ENCODE data around the gene ASRGL1. TPM values are rescaled to one million over a fixed set of nuclear protein-coding genes. Genes with fewer than 3 reads are reported as not detected.

The ASRGL1 gene
- total RNA-seq, 2 donors from 2014 or later = 0.74 to 7.0 TPM

DNA sequence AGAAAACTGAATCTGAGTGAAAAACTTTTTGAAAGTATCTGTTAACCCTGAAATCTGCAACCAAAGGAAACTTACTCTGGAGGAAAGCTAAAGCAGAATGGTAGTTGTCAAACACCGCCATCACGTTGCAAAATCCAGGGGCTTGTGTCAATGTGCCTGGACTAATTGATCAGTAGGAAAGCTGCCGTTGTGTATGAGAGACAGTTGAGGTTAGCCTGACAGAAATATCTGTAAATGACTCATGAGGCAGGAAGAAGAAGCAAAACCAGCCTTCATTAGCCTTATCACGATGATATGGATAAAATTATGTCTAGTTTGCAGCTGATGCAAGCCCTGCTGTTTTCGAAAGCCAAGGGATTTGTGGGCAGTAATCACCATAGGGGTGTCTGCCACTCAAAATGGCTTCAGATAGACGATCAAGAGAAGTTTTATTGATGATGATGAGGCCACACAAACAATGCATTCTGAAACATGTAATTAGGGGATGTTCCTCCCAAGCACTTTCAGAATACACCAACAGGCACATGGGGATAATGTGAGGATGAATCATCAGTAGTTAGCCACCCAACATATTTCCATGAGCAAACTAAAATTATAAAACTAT lies 90.5 kb downstream of the ASRGL1 start:
- no peaks in the 10 kb centered on the region for H3K36me3 ChIP-seq
- H3K4me1 ChIP-seq = peaks cover 0 to 11% of the 10 kb centered on the region in 2 donors
- no peak overlapping the region for H3K4me3 ChIP-seq
- H3K27ac ChIP-seq = no peak overlapping the region
- H3K27me3 ChIP-seq = no peaks in the 10 kb centered on the region
- TF ChIP-seq CTCF (IDR thresholded peaks at IDR 0.05) = no peak
- no peaks in the 10 kb centered on the region for H3K9me3 ChIP-seq
- DNase-seq (ENCODE audit: low spot score) = no peak

DNA sequence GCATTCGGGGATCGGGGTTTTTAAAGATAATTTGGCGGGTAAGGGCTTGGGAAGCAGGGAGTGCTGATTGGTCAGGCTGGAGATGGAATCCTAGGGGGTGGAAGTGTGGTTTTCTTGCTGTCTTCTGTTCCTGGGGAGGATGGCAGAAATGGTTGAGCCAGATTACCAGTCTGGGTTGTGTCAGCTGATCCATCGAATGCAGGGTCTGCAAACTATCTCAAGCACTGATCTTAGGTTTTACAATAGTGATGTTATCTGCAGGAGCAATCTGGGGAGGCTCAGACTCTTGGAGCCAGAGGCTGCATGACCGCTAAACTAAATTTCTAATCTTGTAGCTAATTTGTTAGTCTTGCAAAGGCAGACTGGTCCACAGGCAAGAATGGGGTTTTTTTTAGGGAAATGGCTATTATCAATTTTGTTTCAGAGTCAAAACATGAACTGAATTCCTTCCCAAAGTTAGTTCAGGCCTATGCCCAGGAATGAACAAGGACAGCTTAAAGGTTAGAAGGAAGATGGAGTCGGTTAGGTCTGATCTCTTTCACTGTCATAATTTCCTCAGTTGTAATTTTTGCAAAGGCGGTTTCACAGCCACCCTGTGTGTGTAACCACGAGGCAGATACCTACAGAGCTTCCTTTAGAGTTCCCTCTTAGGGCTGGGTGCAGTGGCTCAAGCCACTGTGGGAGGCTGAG lies 91.8 kb downstream of the ASRGL1 start:
- TF ChIP-seq CTCF (IDR thresholded peaks at IDR 0.05) = no peak
- no peak overlapping the region for H3K27ac ChIP-seq
- H3K9me3 ChIP-seq = no peaks in the 10 kb centered on the region
- no peak overlapping the region for H3K4me3 ChIP-seq
- H3K36me3 ChIP-seq = no peaks in the 10 kb centered on the region
- no peaks in the 10 kb centered on the region for H3K27me3 ChIP-seq
- no peak for DNase-seq (ENCODE audit: low spot score)
- H3K4me1 ChIP-seq = peaks cover 0 to 18% of the 10 kb centered on the region in 2 donors

DNA sequence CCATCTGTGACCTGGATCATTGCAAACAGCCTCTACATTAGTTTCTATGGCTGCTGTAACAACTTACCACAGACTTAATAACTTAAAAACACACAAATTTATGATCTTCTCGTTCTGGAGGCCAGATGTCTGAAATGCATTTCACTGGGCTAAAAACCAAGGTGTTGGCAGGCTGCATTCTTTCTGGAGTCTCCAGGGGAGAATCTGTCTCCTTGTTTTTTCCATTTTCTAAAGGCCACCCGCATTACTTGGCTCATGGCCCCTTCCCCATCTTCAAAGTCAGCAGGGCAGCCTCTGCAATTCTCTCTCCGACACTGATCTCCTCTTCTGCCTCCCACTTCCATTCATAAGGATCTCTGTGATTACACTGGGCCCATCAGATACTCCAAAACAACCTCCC lies 93.2 kb downstream of the ASRGL1 start:
- no peak for DNase-seq (ENCODE audit: low spot score)
- Histone ChIP-seq H3K27ac (no peak overlapping the region), H3K36me3 (no peaks in the 10 kb centered on the region), H3K4me1 (peaks cover 0 to 25% of the 10 kb centered on the region in 2 donors), H3K9me3 (no peaks in the 10 kb centered on the region), H3K4me3 (no peak overlapping the region), H3K27me3 (no peaks in the 10 kb centered on the region)
- TF ChIP-seq CTCF (IDR thresholded peaks at IDR 0.05) = no peak

DNA sequence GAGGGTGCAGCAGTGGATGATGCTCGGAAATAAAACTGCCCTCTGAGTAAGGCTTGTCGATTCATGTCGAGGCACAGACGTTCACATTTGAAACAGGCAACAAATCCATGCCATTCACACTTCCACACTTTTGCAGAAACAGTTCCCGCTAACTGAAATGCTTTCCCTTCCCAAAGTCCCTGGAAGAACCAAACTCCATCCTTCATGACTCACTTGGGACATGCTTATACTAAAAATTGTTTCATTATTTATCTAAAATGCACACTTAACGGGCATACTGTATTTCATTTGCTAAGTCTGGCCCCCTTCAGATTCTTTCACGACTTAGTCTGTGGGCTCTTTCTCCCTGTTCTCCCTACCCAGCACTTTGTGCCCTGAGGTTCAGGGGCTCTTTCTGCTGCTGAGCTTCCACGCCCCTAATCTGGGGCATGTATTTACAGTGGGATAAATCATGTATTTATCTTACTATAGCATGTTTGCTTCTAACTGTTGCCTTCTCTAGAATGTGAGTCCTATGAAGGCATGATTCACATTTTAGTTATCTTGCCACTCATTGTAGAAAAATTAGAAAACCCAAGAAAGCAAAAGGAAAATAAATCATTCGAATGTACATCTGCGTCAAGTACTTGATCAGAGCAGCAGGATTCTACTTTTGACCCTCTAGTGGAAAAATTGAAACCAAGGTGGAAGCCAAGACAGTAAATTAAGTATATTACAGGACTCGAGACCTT lies 94.1 kb downstream of the ASRGL1 start:
- TF ChIP-seq CTCF (IDR thresholded peaks at IDR 0.05) = no peak
- Histone ChIP-seq H3K27ac (no peak overlapping the region), H3K4me1 (peaks cover 0 to 25% of the 10 kb centered on the region in 2 donors), H3K4me3 (no peak overlapping the region), H3K27me3 (no peaks in the 10 kb centered on the region), H3K36me3 (no peaks in the 10 kb centered on the region), H3K9me3 (no peaks in the 10 kb centered on the region)
- DNase-seq (ENCODE audit: low spot score) = no peak

DNA sequence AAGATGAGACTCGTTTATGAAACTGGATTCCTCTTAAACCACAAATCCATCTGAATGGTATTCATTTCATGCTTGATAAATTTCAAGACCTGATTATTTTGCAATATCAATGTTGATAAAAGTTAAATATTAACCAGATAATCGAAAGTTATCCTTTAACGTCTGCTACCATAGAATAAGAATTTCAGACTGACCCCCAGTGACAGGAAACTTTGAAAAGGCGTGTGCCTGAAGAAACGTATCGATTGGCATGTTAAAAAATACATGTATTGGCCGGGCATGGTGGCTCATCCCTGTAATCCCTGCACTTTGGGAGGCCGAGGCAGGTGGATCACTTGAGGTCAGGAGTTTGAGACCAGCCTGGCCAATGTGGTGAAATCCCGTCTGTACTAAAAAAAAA lies 95.4 kb downstream of the ASRGL1 start:
- Histone ChIP-seq H3K27me3 (no peaks in the 10 kb centered on the region), H3K9me3 (no peaks in the 10 kb centered on the region), H3K27ac (no peak overlapping the region), H3K36me3 (no peaks in the 10 kb centered on the region), H3K4me3 (no peak overlapping the region), H3K4me1 (peaks cover 0 to 21% of the 10 kb centered on the region in 2 donors)
- no peak for DNase-seq (ENCODE audit: low spot score)
- TF ChIP-seq CTCF (IDR thresholded peaks at IDR 0.05) = no peak
